Iris pigment epithelial cell (primary cell): ENCODE measurements around the gene MAPKAPK3.

Experiments
- DNase-seq: peaks from one replicate; pipeline ENCODE4 v3.0.0-alpha.2; 2011; ENCODE audit warnings: low read depth

Gene MAPKAPK3

DNA sequence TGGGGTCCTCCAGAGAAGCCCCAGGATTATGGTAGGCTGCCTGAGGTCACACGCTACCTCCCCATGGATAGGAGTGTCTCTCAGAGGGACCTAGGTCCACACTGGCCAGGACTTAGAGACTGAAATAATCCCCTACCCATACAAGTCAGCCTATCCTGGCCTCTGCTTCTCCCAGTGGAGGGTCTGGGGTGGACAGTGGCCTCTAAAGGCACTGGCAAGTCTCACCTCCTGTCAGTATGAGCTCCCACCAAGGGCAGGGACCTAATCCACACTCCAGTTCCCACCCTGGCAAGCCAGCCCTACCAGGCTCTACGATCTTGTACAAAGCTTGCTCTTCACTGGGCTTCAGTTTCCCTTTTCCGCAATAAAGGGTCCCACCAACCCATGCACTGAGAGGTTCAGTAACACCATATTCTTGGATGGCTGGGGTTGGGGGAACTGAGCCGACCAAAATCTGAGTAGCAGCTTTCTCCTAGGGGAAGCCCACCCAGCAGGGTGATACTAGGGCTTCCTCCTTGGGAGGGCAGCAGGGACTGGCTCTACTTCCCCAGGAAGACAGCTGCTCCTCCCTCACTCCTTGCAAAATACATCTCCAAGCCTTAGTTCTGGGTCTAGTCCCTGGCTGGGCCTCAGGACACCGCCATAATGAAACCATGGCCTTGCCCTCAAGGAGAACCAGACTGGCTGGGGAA, 7.7 kb upstream of the MAPKAPK3 start:
- no peak for DNase-seq

DNA sequence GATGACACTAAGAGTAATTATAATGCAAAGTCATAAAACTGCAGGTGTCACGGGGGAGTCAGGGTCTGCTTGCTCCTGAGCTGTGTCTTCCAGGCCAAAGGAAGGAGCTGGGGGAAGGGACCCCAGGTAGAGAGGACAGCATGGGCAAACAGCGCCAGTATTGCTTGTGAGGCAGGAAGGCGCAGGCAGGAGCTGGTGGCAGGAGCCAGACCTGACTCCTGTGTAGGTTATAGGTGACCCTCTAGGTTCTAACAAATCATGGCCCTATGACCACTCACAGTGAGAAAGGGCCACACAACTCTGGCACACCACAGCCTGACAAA, 7.2 kb upstream of the MAPKAPK3 start:
- DNase-seq = no peak

DNA sequence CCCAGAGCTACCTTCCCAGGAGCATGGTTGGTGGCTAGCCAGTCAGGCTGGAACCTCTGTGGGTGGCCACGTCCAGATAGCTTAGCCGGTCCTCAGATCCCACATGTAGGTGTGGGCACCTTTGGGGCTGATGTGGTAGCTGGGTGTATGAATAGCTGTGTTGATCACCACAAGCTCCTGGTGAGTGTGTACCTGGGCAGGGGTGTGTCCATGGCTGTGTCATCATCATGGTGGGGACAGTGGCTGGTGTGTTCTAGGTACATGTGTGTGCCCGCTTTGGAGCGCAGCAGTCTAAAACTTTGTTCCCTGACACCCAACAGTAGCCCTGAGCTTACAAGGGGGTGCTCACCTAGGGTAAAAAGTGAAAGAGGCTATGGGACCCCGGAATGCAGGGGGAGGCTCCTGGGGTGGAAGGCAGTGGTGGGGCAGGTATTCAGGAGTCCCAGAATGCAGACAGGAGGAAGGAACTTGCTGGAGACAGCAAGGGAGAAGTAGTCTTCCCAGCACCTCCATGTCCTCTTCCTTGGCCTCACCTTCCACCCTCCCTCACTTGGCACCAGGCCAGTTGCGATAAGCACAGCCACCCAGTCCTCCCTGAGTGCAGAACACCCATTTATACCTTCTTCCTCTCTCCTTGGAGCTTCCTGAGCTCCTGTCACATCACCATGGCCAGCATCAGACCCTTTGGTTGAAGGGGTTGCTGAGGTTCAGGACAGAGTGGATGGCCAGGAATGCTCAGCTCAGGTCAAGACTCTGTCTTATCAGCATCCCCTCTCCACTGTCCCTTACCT, 6.6 kb upstream of the MAPKAPK3 start:
- no peak for DNase-seq

DNA sequence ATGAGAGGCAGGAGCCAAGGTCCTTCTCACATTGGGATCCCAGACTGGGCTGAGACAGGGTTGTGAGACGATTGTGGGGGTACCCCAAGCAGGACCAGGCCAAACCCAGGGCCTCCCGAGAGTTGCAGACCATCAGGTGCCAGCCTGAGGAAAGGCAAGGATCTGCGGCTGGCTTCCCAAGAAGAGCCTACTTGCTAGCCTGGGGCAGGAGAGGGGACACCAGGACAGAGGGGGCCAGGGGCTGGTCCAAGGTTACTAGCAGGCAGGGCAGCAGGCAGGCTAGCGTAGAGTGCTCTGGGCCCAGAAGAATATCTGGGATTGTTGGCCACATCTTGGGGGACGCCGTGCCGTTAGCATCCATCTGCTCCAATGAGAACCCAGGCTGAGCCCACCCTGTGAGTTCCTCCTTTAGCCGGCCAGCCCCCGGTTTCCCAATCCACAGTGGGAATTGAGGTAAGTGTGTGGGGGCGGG, 5.9 kb upstream of the MAPKAPK3 start:
- no peak for DNase-seq

DNA sequence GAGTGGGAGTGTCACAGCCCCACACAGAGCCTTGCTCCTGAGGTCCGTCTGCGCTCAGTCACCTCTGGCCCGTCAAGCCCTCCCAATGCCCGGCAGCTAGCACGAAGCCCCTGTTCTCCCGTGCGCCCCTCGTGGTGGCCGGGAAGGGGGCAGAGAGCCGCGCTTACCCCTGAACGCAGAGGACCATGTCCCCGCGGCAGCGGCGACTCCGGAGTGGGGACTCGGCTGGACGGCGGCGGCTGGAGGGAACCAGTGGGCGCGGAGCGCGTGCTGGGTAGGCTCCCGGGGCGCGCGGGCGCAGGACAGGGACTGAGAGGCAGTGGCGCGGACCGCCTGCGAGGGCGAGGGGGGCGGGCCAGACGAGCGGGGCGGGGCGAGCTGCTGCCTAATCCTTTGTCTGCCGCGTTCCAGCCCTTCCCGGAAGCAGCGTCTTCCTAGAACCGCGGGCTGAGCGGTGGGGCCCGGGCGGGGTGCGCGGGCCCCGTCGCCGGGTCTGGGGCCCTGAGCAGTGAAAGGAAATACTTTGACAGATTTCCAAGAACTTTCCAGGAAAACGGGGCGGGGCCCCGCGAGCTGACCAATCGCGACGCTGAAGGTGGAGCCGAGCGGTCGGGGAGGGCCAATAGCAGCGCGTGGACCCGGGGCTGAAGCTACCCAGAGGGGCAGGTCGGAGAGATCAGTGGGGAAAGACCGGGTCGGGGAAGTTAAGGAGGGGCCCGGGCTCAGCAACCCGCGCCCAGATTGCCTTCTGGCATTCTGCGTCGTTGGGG, 5.3 kb upstream of the MAPKAPK3 start, which contains the start of gene CISH:
CISH (minus strand) TSS at position 311 of the 770 bp plus-strand sequence; CDS start at position 187, 124 bp downstream.
- DNase-seq = peak; percentile 90

DNA sequence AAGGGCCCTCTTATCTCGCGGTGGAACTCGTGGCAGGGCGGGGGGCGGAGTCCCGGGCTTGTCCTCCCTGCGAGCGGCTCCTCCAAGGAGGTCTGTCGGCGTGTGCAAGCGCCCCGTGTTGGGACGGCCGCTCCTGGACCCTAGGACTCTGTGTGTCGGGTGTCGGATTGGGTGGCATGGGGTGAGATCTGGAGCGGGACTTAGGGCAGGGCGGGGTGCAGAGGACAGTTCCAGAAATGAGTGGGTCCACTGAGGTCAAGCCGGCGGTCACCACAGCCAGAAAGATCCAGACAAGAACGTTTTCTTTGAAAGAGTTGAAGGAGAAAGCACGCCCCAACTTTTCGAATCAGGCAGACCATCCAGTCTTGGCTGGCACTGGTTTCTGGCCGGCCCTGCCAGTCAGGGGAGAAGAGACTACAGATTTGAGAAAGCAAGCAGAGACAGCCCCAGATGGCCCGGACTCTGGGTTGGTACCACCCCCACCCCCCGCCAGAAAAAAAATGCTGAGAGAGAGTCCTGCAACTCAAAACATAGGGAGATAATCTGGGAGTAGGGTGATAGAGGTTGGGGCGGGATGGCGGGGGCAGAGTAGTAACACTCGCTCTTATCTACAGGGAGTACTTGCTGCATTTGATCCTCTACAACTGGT, 4.6 kb upstream of the MAPKAPK3 start:
- DNase-seq = no peak

DNA sequence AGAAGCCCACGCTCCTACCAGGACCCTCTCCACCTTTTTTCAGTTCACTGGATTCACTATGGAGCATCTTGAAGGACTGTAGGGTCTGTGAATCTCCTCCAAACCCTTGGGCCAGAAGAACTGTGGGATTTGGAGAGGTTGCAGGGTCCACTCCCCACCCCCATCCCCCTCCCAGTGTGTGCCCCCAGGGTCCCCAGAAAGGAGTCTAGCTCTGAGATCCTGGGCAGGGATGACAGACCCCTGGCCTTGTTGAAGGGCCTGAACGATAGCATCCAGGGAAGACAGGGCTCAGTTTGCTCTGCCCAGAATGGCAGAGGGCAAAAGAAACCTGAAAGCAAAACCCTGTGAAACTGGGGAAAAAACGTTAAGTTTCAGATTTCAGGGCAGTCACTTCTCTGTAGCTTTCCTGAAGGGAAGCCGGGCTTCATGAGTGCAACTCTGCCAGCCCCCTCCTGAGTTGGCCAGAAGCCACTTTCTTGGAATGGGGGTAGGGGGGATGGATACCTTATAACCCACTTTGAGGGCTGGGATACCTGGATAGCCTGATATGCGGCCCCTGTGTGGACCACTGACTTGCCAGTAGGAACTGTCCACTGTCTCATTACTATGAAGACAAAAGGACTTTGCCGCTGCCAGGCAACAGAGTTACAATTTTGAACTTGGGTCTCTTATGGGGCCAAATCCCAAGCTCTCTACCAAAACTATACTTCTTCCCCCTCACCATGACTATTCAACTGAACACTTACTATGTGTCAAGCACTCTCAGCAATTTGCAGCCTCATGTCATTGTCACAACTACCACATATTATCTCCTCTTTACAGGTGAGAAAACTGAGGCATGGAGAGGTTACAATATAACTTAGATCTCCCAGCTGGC, 3.7 kb upstream of the MAPKAPK3 start:
- DNase-seq = no peak

DNA sequence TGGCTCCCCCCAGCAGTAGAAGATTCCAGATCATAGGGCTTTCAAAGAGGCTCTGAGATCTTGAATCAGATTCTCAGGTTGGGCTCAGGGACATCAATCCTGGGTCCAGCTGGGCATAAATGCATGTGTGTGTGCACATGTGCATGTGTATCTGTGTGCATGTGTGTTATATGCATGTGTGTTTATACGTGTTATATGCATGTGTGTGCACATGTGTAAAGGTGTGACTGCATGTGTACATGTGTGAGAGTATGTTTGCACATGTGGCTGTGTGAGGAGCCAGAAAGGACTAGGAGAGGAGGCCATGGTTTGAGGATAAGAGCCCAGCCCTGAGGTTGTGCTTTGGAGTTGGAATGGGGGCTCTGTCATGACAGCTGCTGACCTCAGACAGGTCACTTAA, 1.8 kb upstream of the MAPKAPK3 start:
- DNase-seq = no peak

DNA sequence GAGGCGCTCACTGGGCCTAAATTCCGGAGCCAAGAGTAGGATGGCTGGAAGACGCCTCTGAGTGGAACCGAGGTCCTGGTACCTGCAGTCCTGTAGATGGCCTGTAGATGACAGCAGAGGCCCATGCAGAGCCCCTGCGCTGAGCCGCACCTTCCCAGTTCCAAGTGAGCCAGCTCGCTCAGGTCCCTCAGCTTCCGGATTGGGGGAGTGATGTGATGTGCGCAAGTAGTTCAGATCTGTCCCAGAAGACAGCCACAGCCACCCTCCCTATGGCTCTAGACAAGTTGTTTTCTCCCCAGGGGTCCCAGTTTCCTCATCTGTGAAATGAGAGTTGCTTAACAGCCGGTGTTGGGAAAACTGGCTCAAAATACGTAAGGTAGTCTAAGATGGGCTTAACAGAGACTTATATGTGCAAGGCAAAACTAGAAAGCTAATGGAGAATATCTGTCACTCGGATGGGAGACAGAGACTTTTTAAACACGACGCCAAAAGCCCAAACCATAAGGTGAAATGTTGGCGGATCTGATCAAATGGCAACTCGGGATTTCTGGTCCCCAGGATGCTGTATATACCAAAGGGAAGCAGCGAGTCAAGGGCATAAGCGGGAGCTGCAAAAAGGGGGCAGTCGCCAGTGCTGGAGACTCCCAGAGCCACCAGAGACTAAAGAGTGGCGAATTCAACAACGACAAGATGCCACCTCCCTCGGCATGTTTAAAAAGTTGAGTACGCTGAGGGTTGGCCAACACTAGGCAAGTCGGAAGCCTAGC, 765 bp upstream of the MAPKAPK3 start:
- DNase-seq = peak; percentile 79

DNA sequence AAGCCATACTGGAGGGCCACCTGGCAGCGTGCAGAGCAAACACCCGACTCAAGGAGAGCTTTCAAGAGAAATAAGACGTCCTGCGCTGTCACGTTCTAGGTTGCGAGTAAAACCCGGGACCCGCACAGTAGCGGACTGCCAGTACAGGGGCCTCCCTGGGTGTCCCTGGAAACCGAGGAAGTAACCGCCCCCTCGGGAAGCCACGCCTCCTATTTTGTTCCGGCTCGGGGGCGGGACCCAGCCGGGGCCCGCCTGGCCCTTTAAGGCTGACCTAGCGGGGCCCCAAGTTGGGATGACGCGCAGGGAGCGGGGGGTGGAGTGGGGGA, 218 bp upstream of the MAPKAPK3 start:
- peak; percentile 78 for DNase-seq

DNA sequence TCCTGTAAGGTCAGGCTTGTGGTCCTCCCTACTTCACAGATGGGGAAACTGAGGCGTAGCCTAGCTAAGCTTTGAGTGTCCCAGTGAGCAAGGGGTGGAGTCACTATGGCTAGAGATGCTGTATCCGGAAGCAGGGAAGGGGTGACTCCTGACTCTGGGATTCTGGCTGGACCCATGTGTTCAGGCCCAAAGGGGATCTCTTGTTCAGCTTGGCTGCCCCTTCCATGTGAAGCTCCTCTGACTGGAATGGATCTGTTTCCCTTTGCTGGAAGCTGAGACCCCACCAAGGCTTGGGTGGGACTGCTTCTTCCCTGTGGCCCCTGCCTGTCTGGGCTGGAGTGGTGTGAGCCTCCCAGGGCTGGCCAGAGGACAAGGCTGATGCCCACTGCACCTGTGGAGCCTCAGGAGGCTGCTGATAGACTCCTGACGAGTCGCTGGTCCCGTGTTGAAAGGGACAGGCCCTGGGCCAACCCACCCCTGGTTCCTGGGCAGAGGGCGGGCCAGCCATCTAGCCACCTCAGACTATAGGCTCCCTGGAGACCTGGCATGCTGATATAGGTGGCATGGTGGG, 1.0 kb downstream of the MAPKAPK3 start:
- no peak for DNase-seq

DNA sequence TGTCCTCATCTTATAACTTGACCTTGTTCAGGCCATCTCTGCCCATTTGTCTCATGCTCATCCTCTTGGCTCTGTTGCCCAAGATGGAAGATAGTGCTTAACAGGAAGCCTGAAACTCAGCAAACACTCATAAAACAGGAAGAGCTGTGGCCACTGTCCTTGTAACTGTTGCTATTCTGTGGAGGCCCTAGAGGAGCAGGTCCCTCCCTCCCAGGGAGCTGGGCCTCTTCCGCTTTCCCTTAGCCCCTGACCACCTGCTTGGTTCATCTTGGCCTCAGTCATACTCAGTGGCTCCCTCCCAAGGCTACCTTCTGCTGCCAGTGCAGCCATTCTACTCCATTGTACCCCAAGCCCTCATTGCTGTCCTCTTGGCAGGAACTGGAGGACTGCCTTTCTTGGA, 3.5 kb downstream of the MAPKAPK3 start:
- no peak for DNase-seq

DNA sequence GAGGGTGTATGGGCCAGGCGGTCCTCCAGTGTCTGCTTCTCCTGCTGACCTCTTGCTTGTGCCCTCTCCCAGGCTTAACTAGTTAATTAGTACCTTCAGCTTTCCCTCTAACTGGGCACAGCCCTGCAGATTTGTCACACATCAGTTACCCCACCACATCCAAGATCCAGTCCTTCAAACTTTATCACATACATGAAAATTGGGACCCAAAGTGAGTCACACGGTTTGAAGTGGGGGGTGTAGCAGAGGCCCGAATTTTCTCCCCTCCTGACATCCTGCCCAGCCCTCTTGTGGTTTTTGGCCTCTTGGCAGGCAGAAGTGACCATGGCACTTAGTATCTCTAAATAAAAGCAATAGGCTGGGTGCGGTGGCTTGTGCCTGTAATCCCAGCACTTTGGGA, 3.9 kb downstream of the MAPKAPK3 start:
- no peak for DNase-seq

DNA sequence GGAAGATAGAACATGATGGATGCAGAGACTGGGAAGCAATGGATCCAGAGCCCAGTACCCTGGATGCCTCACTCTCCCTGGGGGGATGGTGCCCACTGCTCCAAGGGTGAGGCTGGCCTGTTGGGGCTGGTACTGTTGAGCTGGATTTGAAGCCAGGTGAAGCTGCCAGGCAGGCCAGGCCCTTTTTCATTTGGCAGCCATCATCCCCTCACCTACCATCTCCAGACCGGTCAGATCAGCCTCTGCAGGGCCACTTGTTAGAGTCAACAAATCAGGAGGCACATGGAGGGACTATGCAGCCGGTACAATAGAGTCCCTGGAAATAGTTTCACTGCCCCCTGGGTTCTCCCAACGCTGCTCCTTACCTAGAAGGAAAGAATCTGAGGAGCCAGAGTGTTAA, 5.9 kb downstream of the MAPKAPK3 start:
- no peak for DNase-seq

DNA sequence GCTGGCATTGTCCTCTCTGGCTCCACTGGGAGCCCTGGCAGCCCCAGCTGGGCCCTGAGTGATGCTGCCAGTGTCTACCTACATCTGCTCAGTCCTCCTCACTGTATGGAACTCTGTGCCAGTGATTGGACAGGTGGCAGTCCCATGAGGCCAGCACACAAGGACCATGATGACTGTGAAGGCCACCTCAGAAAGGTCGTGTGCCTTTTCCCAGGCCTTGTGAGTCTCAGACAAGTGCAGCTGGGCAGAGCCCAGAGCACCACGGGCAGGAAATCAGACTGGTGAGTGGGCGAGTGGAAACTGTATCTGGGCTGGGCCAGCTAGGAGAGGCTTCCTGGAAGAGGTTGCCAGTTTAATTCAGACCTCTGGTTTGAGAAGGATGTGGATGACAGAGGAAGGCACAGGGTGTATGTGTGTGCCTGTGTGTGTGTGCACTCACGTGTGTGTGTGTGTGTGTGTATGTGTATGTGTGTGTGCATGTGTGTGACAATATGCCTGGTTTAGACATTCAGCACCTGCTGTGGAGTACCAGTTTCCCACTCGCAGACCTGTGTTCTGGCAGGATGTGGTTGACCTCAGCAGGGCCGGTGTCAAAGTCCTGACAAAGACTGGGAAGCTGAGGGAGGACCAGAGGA, 7.0 kb downstream of the MAPKAPK3 start:
- no peak for DNase-seq

DNA sequence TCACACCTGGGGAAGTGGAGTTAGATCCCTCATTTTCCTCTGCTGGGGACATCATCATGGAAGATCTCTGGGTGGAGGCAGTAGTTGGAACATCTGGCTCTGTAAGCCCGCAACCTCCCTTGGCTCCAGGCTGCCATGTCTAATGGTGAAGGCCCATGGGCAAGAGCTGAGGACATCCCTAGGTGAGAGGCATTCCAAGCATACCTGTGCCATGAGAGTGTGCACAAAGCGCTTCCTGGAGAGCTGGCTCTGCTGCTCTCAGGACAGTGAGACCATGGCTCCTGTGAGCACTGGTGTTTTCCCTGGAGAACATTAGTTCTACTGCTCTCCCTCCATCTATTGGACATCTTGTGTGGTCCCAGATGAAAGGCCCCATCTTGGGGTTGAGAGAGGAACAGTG, 7.7 kb downstream of the MAPKAPK3 start:
- DNase-seq = no peak

DNA sequence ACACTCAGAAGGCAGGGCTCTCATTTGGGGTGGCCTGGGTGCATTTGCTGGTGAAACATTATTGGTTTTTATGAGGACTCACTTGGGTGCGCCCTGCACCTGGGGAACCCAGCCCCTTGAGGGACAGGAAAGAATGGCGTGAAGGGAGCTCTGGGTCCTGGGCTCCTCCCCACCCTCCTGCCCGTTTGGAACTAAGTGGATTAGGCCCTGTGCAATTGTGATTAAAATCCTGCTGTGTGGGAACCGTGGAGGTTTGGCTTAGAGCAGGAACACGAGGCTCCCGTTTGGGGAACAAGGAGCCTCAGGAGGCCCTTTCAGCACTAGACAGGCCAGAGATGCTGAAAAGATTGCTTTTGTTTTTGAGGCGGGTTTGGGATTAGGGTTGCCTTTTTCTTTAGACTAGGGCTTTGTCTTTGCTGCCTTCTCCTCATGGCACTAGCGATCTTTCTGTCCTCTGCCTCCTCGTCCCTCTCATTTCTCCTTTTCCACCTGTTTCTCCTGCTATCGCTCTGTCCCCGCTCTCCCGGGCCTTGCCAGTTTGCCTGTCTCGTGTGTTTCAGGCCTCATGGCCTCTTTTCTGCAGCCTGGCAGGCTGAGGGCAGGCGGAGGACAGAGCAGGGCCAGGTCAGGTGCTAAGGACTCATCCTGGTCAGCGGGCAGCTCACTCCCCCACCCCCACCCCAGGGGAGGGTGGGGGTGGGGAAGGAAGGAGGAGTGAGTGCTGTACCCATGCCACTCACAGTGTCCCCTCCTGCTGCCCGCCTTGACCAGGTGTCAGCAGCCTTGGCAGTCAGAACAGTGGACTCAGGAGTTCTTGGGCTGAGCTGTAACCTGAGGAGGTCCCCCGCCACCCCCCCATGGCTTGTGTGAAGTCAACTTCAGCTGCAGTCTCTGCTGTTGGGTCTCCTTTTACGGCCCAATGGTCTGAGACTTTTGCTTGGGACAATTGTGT, 8.6 kb downstream of the MAPKAPK3 start:
- no peak for DNase-seq

DNA sequence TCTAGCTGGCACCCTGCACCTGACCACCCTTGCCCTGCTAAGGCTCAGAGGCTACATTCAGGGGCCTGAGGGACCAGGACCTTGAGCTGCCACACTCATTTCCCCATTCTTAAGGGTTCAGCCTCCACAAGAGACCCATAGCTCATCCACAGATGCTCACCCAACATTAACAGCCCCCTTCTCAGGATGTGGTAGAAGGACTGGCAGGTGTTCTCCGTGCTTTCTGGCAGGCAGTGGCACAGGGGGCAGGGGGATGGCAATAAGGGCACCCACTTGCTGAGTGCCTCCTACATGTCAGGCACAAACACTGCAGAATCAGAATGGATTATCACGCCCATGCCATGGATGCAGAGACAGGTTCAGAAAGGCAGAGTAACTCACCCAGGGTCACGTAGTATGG, 9.4 kb downstream of the MAPKAPK3 start:
- no peak for DNase-seq
